Gastrocnemius medialis (tissue), 4 donors: Measurements from ENCODE around the gene ODAD4. TPM values are rescaled to one million over a fixed set of nuclear protein-coding genes. Genes with fewer than 3 reads are reported as not detected.

ENCODE experiments used
- ATAC-seq, 2 donors: fragments of 150-250 bp; one replicate each; pipeline ENCODE4 v1.9.1; 2016
- DNase-seq, 2 donors: peaks; one replicate each; pipeline ENCODE4 v3.0.0-alpha.2; 2019
- H3K27ac ChIP-seq, 4 donors: fragments of 200-600 bp; sonication (generic); 1 replicate in 1 of 4; 2 replicates in 3 of 4; pipeline ENCODE4 v1.5.1; 2016 to 2018; ENCODE audit warnings: mild to moderate bottlenecking in 2 of 4, moderate library complexity in 1 of 4
- H3K27me3 ChIP-seq, 3 donors: fragments of 200-600 bp; sonication (generic) in 2 of 3; 1 replicate in 1 of 3; 2 replicates in 2 of 3; pipeline versions ENCODE4 v1.5.1 to v1.6.0; 2016 to 2019; ENCODE audit warnings: mild to moderate bottlenecking in 1 of 3, moderate library complexity in 1 of 3
- H3K36me3 ChIP-seq, 2 donors: fragments of 200-600 bp; sonication (generic) in 1 of 2; one replicate each; pipeline ENCODE4 v1.5.1; 2017 to 2018
- H3K4me1 ChIP-seq, 2 donors: fragments of 200-600 bp; sonication (generic) in 1 of 2; one replicate each; pipeline ENCODE4 v1.5.1; 2016 to 2017; ENCODE audit warnings: mild to moderate bottlenecking in 2 of 2
- H3K4me3 ChIP-seq, 4 donors: fragments of 200-600 bp; sonication (generic) in 3 of 4; 1 replicate in 1 of 4; 2 replicates in 3 of 4; pipeline ENCODE4 v1.5.1; 2016 to 2019; ENCODE audit warnings: mild to moderate bottlenecking in 2 of 4
- H3K9me3 ChIP-seq, 3 donors: fragments of 200-600 bp; sonication (generic) in 2 of 3; 1 replicate in 1 of 3; 2 replicates in 2 of 3; pipeline ENCODE4 v1.5.1; 2016 to 2019
- POLR2A ChIP-seq, 2 donors: fragments of 450-650 bp; IDR thresholded peaks; one replicate each; pipeline ENCODE4 v1.6.1; 2017; ENCODE audit warnings: antibody characterized with exemption in 2 of 2, mild to moderate bottlenecking in 2 of 2, moderate library complexity in 2 of 2
- in situ Hi-C, 4 donors: fragments of 200-750 bp; cut with MboI; loops; one replicate each; pipeline versions ENCODE4 v1.15.0 to v1.8.0; 2017; ENCODE audit warnings: low sequenced_read_pairs in 4 of 4
- intact Hi-C: fragments of 100-400 bp; cut with DNase I; formaldehyde crosslinking; loops from one replicate; pipeline ENCODE4 v1.15.1; 2023; ENCODE audit warnings: low total_unique reads
- total RNA-seq, 4 donors: library from RNA; depleted of rRNA; stranded (reverse); fragments of >200 nt; gene quantifications; one replicate each; pipeline versions ENCODE4 v1.1.0 to v1.2.3, GENCODE V29; 2016
- TF ChIP-seq, protein P1 (sequence below), 5 experiments: fragments of 450-650 bp in 3 of 5; fragments of 200-600 bp in 2 of 5; sonication (generic) in 2 of 5; IDR thresholded peaks in 4 of 5; conservative IDR thresholded peaks in 1 of 5; 1 replicate in 4 of 5; 2 replicates in 1 of 5; pipeline ENCODE4 v1.5.1; 2016 to 2019; ENCODE audit warnings: antibody characterized with exemption in 5 of 5, mild to moderate bottlenecking in 3 of 5, moderate library complexity in 3 of 5

Gene ODAD4
- total RNA-seq, 4 donors from 2014 or later = 0.13 to 1.3 (median 0.20) TPM; not detected in 1

DNA sequence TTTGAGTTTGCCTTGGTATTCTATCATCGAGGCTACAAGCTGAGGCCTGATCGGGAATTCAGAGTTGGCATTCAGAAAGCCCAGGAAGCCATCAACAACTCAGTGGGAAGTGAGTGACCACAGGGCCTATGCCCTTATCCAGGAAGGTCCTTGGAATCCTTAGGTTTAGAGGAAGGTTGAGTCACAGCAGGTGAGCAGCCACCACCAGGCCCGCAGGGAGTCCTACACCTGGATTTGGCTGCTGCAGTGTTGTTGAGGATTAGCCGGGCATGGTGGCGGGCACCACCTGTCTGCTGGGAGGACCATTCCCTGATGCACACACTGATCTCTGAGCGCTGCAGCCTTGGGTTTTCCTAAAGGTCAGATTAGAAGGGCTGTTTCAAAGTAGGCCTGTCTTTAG, 5.2 kb downstream of the ODAD4 start:
- H3K27me3 ChIP-seq = no peaks in the 10 kb centered on the region

DNA sequence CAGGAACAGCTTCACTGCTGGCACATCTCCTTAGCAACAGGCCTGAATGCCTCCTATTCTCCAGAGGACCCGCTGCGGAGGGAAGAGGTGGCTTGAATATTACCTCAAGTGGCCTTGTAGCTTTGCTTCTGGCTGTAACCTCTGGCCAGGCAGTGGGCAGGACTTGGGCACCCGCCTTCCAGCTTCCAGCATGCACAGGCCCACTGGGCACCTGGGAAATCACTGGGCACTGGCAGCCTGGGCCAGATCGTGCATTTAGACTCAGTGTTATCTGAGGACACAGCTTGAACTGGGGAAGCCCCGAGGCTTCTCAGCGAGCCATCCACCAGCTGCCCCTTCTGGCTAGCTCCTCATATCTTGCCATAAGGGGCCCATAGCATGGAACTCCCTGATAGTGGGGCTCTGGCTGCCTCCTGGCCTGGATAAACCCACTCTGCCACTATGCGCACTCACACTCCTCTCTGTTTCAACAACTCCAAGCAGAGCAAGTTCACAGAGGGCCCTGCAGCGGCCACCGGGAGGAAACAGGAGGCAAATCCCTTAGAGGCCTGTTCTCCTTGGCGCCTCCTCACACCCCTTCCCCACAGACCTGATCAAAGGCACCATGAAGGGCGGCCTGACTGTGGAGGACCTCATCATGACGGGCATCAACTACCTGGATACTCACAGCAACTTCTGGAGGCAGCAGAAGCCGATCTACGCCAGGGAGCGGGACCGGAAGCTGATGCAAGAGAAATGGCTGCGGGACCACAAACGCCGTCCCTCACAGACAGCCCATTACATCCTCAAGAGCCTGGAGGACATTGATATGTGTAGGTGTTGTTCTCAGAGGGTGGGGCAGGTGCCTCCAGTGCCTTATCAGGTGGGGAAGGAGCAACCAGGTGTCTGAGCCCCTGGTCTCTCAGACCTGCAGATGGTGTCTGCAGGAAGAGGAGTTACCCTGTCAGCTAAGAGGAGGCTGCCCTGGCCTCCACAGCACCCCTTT, 7.8 kb downstream of the ODAD4 start:
- Histone ChIP-seq H3K27me3 (no peaks in the 10 kb centered on the region), H3K4me1 (peaks cover 19 to 21% of the 10 kb centered on the region in 2 donors), H3K9me3 (no peaks in the 10 kb centered on the region), H3K4me3 (no peak overlapping the region), H3K27ac (peak overlapping the region; percentile 19 to 72 (median 48)), H3K36me3 (no peaks in the 10 kb centered on the region)
- DNase-seq (peak in 1 of 2 donors; percentile 58), ATAC-seq (peak; percentile 40 to 72)
- in situ Hi-C loops (no loop called here), intact Hi-C loops (no loop called here)
- TF ChIP-seq POLR2A (IDR thresholded peaks at IDR 0.05) = no peak
- TF ChIP-seq, protein P1, sequence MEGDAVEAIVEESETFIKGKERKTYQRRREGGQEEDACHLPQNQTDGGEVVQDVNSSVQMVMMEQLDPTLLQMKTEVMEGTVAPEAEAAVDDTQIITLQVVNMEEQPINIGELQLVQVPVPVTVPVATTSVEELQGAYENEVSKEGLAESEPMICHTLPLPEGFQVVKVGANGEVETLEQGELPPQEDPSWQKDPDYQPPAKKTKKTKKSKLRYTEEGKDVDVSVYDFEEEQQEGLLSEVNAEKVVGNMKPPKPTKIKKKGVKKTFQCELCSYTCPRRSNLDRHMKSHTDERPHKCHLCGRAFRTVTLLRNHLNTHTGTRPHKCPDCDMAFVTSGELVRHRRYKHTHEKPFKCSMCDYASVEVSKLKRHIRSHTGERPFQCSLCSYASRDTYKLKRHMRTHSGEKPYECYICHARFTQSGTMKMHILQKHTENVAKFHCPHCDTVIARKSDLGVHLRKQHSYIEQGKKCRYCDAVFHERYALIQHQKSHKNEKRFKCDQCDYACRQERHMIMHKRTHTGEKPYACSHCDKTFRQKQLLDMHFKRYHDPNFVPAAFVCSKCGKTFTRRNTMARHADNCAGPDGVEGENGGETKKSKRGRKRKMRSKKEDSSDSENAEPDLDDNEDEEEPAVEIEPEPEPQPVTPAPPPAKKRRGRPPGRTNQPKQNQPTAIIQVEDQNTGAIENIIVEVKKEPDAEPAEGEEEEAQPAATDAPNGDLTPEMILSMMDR (IDR thresholded peaks at IDR 0.05 in 4 of 5, conservative IDR thresholded peaks at IDR 0.05 in 1 of 5) = no peak

More for the DNA sequence above, 5.2 kb downstream of the ODAD4 start:
- Histone ChIP-seq H3K36me3 (no peaks in the 10 kb centered on the region), H3K27ac (no peak overlapping the region), H3K4me1 (peaks cover 19 to 21% of the 10 kb centered on the region in 2 donors), H3K9me3 (no peaks in the 10 kb centered on the region), H3K4me3 (no peak overlapping the region)
- intact Hi-C loops = no loop called here
- no peak for DNase-seq
- no peak for ATAC-seq
- in situ Hi-C loops = no loop called here
- no peak for TF ChIP-seq POLR2A (IDR thresholded peaks at IDR 0.05)
- TF ChIP-seq, protein P1 (IDR thresholded peaks at IDR 0.05 in 4 of 5, conservative IDR thresholded peaks at IDR 0.05 in 1 of 5) = no peak

DNA sequence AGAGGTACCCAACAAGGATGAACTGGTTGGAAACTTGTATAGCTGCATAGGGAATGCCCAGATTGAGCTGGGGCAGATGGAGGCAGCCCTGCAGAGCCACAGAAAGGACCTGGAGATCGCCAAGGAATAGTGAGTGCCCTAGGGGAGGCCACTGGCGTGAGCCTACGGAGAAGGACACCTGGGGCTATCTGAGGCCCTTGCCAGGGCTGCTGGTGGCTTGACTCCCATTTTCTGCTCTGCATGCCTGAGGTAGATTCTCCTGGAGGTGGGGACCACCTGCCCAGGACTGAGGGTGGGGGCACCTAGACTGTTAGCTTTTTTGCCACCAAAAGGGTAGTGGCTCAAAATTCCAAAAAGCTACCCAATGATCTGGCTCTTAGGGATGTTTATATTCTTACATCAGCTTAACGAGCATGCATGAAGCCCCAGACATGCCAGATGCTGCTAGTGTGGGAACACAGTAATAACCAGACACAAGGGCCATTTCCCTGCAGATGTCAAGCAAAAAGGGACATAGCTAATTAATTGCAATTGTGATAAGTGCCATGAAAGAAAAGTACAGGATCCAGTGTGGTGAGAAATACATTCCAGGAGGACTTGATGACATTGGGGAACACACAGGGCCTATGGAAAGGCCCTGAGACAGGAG, 8.8 kb downstream of the ODAD4 start:
- DNase-seq (no peak), ATAC-seq (no peak)
- in situ Hi-C loops = no loop called here
- H3K27me3 ChIP-seq = no peaks in the 10 kb centered on the region
- no peak overlapping the region for H3K27ac ChIP-seq
- no peaks in the 10 kb centered on the region for H3K36me3 ChIP-seq
- H3K9me3 ChIP-seq = no peaks in the 10 kb centered on the region
- no peak for TF ChIP-seq POLR2A (IDR thresholded peaks at IDR 0.05)
- TF ChIP-seq, protein P1 (IDR thresholded peaks at IDR 0.05 in 4 of 5, conservative IDR thresholded peaks at IDR 0.05 in 1 of 5) = no peak
- peaks cover 19 to 21% of the 10 kb centered on the region in 2 donors for H3K4me1 ChIP-seq
- H3K4me3 ChIP-seq = no peak overlapping the region
- intact Hi-C loops = no loop called here

DNA sequence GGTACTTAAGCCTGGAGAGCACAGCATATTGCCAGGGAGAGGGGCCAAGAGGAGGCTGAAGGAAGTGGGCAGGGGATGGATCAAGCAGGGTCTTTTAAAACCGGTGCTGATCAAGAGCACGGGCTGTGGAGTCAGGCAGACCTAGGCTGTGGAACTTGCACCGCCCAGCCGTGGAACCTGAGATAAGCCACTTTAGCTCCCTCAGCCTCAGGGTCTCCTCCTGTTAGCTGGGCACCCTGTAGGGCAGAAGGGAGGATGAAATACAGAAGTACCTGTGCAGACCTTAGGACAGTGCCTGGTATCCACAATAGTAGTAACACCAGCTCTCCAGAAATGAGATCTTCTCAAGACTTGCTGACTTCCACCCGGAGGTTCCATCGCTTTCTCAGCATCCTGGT, 9.3 kb downstream of the ODAD4 start:
- Histone ChIP-seq H3K36me3 (no peaks in the 10 kb centered on the region), H3K4me3 (no peak overlapping the region), H3K9me3 (no peaks in the 10 kb centered on the region), H3K4me1 (peaks cover 19 to 21% of the 10 kb centered on the region in 2 donors), H3K27ac (no peak overlapping the region), H3K27me3 (no peaks in the 10 kb centered on the region)
- DNase-seq (no peak), ATAC-seq (no peak)
- intact Hi-C loops (no loop called here), in situ Hi-C loops (no loop called here)
- no peak for TF ChIP-seq POLR2A (IDR thresholded peaks at IDR 0.05)
- TF ChIP-seq, protein P1 (IDR thresholded peaks at IDR 0.05 in 4 of 5, conservative IDR thresholded peaks at IDR 0.05 in 1 of 5) = no peak
